GM19043 (cell line): ENCODE data around the gene WDR91.

Source experiments
- ATAC-seq: cut with Tn5 transposase; IDR thresholded peaks from one replicate; pipeline ENCODE4 v1.9.1; 2021; ENCODE audit warnings: low read depth; ENCODE audit not compliant: unreplicated experiment

WDR91 gene

GRCh38 chr7:135211179-135211945 is at the start of gene WDR91:
WDR91 (minus strand) TSS chr7:135211526; CDS start chr7:135211502, 24 bp downstream.
- ATAC-seq = peak; percentile 69

DNA sequence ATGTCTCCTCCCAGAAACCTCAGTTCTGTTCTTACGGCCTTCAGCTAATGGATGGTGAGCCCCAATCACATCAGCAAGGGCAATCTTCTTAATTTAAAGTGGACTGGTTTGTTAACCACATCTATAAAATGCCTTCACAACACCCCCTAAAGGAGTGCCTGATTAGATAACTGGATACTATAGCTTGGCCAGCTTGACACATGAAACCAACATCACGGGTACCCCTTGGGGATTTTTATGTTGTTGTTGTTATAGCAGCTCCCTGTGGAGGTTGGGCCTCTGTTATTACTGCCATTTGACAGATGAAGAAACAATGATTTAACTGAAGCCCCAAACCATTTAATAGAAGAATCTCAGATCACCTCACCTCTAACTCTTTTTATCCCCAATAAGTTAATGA is 49.1 kb upstream of the WDR91 start:
- ATAC-seq = no peak

GRCh38 chr7:135259702-135260101 is 48.4 kb upstream of the WDR91 start:
- ATAC-seq = no peak

- ATAC-seq = no peak
These were observed 47.3 kb upstream of the WDR91 start for GRCh38 chr7:135258585-135258984.

- no peak for ATAC-seq
These were observed 46.5 kb upstream of the WDR91 start for GRCh38 chr7:135257790-135258189.

GRCh38 chr7:135253851-135254771 is 42.8 kb upstream of the WDR91 start:
- no peak for ATAC-seq

- no peak for ATAC-seq
These were observed 40.4 kb upstream of the WDR91 start for GRCh38 chr7:135251496-135252391.

DNA sequence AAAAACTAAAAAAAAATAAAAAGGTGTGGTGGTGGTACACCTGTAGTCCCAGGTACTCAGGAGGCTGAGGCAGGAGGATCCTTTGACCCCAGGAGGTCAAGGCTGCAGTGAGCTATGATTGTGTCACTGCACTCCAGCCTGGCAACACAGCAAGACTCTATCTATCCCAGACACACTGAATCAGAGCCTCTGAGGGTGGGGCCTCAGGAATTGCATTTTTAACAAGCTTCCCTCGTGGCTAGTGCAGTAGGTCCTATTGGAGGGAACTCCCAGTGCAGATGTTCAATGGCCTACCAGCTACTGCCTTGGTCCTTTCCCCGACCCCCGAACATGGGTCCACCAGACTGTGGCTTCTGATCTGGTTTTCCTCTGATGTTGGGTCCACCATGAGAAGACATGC is 37.2 kb upstream of the WDR91 start:
- ATAC-seq = no peak

DNA sequence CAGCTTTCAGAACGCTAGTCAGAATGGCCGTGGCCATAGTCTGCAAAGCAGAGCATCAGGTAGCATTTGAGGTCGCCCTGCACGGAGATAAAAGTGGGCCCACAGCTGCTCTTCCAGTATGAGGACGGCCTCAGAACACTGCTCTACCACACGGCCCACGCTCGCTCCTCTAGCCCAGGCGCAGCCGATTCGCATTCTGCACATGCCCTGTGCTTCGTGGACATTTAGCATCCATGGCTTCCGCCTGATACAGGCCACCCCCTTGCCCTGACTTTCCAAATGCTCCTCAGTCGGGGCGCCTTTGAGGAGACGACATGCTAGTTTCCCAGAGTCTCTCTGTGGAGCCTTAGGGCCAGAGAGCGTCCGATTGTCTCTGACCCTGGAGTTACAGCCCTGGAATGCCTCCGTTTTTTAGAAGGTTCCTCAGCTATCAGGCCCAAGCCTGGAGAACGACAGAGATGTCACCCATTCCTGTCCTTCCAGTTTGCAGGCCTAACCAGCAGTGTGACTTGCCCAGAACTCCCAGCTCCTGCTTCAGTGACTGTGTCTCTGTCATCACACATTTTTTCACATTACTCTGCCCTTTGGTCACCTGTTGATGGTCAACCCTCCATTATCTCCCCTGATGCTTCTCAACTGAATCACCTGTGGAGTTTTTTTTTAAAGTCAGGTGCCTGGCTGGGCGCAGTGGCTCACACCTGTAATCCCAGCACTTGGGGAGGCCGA is 36.6 kb upstream of the WDR91 start:
- no peak for ATAC-seq

GRCh38 chr7:135246191-135246825 is 35.0 kb upstream of the WDR91 start:
- no peak for ATAC-seq

DNA sequence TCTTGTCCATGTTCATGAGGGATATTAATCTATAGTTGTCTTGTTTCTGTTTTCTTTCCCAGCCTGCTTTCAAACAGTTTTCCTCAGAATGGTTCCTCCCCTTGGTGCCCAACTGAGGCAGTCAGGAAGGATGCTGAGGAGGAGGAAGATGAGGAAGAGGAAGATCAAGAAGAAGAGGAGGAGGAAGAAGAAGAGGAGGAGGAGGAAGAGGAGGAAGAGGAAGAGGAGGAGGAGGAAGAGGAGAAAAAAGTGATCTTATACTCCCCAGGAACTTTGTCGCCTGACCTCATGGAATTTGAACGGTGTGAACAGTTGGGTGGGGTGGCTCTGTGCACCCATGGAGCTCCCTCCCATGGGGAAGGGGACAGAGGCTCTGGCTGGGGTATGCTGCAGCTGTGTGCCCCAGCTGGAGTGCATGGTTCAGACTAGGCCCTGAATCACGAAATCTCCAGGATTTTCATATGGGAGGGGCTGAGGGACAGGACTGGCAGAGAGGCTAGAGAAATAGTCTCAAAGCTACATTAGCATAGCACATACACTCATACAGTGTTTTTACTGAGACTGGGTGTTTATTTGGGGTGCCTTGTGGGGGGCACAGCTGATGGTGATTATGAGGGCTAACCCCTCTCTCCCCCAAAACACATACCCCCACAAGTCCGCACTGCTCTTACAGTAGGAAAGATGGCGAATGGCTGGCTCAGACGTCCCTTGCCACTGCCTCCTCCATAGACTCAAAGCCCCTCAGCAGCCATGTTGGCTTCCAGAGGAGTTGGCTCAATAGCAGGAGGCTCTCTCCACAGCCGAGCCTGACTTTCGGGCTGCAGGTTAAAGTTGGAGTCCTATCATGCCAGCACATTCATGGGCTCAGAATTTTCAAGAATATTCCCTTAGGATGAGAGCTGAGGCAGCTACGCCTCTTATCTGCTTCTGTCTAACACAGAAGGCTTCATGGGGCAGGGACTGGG is 34.2 kb upstream of the WDR91 start:
- no peak for ATAC-seq

- no peak for ATAC-seq
These were observed 30.9 kb upstream of the WDR91 start for GRCh38 chr7:135242096-135242684.

DNA sequence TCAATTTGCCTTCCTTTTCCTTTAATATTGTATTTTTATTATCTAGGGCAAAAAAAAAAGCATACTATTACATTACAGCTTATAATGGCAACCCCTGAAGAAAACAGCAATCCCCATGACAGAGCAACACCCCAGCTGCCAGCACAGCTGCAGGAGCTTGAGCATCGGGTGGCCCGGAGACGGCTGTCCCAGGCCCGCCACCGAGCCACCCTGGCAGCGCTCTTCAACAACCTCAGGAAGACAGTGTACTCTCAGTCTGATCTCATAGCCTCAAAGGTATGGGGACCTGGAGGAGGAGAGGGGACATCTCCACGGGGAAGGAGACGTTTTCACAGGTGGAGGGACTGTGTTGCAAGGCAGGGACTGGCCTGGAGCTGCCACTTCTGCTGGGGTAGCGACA is 29.1 kb upstream of the WDR91 start:
- no peak for ATAC-seq

GRCh38 chr7:135239263-135239662 is 27.9 kb upstream of the WDR91 start:
- ATAC-seq = no peak

- no peak for ATAC-seq
These were observed 26.9 kb upstream of the WDR91 start for GRCh38 chr7:135238112-135238744.

DNA sequence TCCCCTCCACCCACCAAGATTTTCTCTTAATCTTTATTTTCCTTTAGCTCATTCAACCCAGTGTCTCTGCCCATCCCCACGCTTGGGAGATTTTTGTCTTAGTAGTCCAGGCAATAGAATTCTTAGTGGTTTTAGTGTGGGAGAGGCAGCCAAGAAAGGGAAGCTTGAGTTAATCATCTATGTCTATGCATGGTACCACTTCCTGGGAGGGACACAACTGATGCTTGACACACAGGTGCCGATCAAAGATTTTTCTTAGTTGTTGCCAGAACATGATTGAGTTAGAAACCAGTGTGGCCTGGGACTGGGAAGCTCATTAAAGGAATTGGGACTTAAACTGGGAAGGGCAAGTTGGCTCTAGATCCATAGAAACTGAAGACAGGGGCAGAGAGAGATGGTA is 25.4 kb upstream of the WDR91 start:
- peak; percentile 91 for ATAC-seq

DNA sequence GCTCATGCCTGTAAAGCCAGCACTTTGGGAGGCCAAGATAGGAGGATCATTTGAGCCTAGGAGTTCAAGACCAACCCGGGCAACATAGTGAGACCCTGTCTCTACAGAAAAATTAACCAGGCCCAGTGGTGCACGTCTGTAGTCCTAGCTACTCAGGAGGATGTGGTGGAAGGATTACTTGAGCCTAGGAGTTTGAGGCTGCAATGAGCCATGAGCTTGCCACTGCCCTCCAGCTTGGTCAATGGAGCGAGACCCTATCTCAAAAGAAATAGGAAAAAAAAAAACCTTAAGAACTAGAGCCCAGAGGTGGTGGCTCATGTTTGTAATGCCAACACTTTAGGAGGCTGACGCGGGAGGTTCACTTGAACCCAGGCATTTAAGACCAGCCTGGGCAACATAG is 24.5 kb upstream of the WDR91 start:
- ATAC-seq = no peak

DNA sequence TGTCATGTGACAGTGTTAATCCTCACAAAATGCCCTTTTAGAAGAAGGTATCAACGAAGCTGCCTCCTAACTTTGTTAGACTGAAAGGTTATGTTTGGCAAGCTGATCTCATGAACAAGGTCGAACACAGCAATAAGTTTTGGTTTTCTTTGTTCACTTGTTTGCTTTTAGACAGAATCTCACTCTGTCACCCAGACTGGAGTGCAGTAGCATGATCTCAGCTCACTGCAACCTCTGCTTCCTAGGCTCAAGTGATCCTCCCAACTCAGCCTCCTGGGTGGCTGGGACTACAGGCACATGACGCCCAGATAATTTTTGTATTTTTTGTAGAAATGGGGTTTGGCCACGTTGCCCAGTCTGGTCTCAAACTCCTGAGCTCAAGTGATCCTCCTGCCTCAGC is 23.4 kb upstream of the WDR91 start:
- no peak for ATAC-seq
